Peyer's patch (tissue), 4 donors: ENCODE data around the gene ZNF75A. TPM values are rescaled to one million over a fixed set of nuclear protein-coding genes. Genes with fewer than 3 reads are reported as not detected.

ENCODE experiments used
- DNase-seq, 3 donors: peaks; one replicate each; pipeline ENCODE4 v3.0.0-alpha.2; 2017 to 2019
- H3K27ac ChIP-seq, 4 donors: fragments of 200-600 bp; sonication (generic); one replicate each; pipeline ENCODE4 v1.5.1; 2016 to 2019
- H3K27me3 ChIP-seq, 2 donors: fragments of 200-600 bp; sonication (generic); one replicate each; pipeline ENCODE4 v1.5.1; 2019
- H3K36me3 ChIP-seq, 3 donors: fragments of 200-600 bp; sonication (generic); one replicate each; pipeline ENCODE4 v1.5.1; 2016 to 2019
- H3K4me1 ChIP-seq, 4 donors: fragments of 200-600 bp; sonication (generic); one replicate each; pipeline ENCODE4 v1.5.1; 2016 to 2019
- H3K4me3 ChIP-seq, 4 donors: fragments of 200-600 bp; sonication (generic); 1 replicate in 3 of 4; 2 replicates in 1 of 4; pipeline ENCODE4 v1.5.1; 2016 to 2019; ENCODE audit warnings: mild to moderate bottlenecking in 1 of 4
- H3K9me3 ChIP-seq, 4 donors: fragments of 200-600 bp; sonication (generic); one replicate each; pipeline ENCODE4 v1.5.1; 2016 to 2019; ENCODE audit warnings: mild to moderate bottlenecking in 1 of 4
- CTCF ChIP-seq, 6 experiments: fragments of 450-650 bp in 4 of 6; fragments of 200-600 bp in 2 of 6; sonication (generic) in 1 of 6; IDR thresholded peaks; one replicate each; pipeline ENCODE4 v1.5.1; 2017 to 2019; ENCODE audit warnings: antibody characterized with exemption in 6 of 6, mild to moderate bottlenecking in 3 of 6, moderate library complexity in 1 of 6
- POLR2A ChIP-seq, 2 donors: fragments of 450-650 bp; IDR thresholded peaks; one replicate each; pipeline ENCODE4 v1.5.1; 2017; ENCODE audit warnings: antibody characterized with exemption in 2 of 2, mild to moderate bottlenecking in 2 of 2, moderate library complexity in 2 of 2
- total RNA-seq, 4 donors: library from RNA; depleted of rRNA; stranded (reverse); fragments of >200 nt; gene quantifications; one replicate each; pipeline ENCODE4 v1.1.0, GENCODE V29; 2016

ZNF75A gene
- total RNA-seq, 4 donors from 2014 or later, result 19.3 to 56.9 (median 41.6) TPM

- TF ChIP-seq CTCF (IDR thresholded peaks at IDR 0.05), result no peak
- TF ChIP-seq POLR2A (IDR thresholded peaks at IDR 0.05), result no peak
- no peaks in the 10 kb centered on the region for H3K27me3 ChIP-seq
- peak overlapping the region; percentile 96 to 99 (median 98) for H3K27ac ChIP-seq
- peaks cover 0 to 17% (median 9%) of the 10 kb centered on the region in 4 donors for H3K4me1 ChIP-seq
- no peak for DNase-seq
- H3K9me3 ChIP-seq, result peaks cover 0 to 12% (median 3%) of the 10 kb centered on the region in 4 donors
- peak overlapping the region; percentile 68 to 99 (median 89) for H3K4me3 ChIP-seq
- H3K36me3 ChIP-seq, result peaks cover 0 to 36% (median 6%) of the 10 kb centered on the region in 3 donors
Measured at GRCh38 chr16:3283543-3284447, 21.5 kb upstream of the ZNF75A start.

- Histone ChIP-seq H3K27ac (no peak overlapping the region), H3K36me3 (peaks cover 6 to 50% (median 16%) of the 10 kb centered on the region in 3 donors), H3K27me3 (no peaks in the 10 kb centered on the region), H3K9me3 (peaks cover 0 to 25% (median 9%) of the 10 kb centered on the region in 4 donors), H3K4me3 (peak overlapping the region in 1 of 4 donors; percentile 93), H3K4me1 (peaks cover 0 to 17% (median 9%) of the 10 kb centered on the region in 4 donors)
- no peak for TF ChIP-seq CTCF (IDR thresholded peaks at IDR 0.05)
- TF ChIP-seq POLR2A (IDR thresholded peaks at IDR 0.05), result no peak
- DNase-seq, result no peak
Measured at GRCh38 chr16:3285131-3285530, 20.2 kb upstream of the ZNF75A start.

- H3K27me3 ChIP-seq, result no peaks in the 10 kb centered on the region
- no peak overlapping the region for H3K4me3 ChIP-seq
- no peak for DNase-seq
- no peak overlapping the region for H3K27ac ChIP-seq
- TF ChIP-seq CTCF (IDR thresholded peaks at IDR 0.05) (no peak), POLR2A (IDR thresholded peaks at IDR 0.05) (no peak)
- peaks cover 0 to 1% (median under 1%) of the 10 kb centered on the region in 4 donors for H3K4me1 ChIP-seq
- peaks cover 6 to 88% (median 20%) of the 10 kb centered on the region in 3 donors for H3K36me3 ChIP-seq
- H3K9me3 ChIP-seq, result peaks cover 0 to 64% (median 18%) of the 10 kb centered on the region in 4 donors
Measured at GRCh38 chr16:3289998-3290673, 15.2 kb upstream of the ZNF75A start.

GRCh38 chr16:3292604-3293003 lies 12.7 kb upstream of the ZNF75A start:
- DNase-seq, result no peak
- Histone ChIP-seq H3K36me3 (peaks cover 6 to 66% (median 20%) of the 10 kb centered on the region in 3 donors), H3K27ac (no peak overlapping the region), H3K27me3 (no peaks in the 10 kb centered on the region), H3K4me1 (no peaks in the 10 kb centered on the region), H3K9me3 (peaks cover 0 to 72% (median 20%) of the 10 kb centered on the region in 4 donors), H3K4me3 (no peak overlapping the region)
- TF ChIP-seq CTCF (IDR thresholded peaks at IDR 0.05) (no peak), POLR2A (IDR thresholded peaks at IDR 0.05) (no peak)

- Histone ChIP-seq H3K27ac (no peak overlapping the region), H3K9me3 (peaks cover 0 to 58% (median 13%) of the 10 kb centered on the region in 4 donors), H3K36me3 (peaks cover 0 to 48% (median 4%) of the 10 kb centered on the region in 3 donors), H3K4me3 (no peak overlapping the region), H3K4me1 (no peaks in the 10 kb centered on the region), H3K27me3 (no peaks in the 10 kb centered on the region)
- DNase-seq, result no peak
- TF ChIP-seq CTCF (IDR thresholded peaks at IDR 0.05) (no peak), POLR2A (IDR thresholded peaks at IDR 0.05) (no peak)
Measured at GRCh38 chr16:3295209-3295608, 10.1 kb upstream of the ZNF75A start.
